ENCODE measurements around the gene ZRANB3.

The ZRANB3 gene

GRCh38 chr2:135335256-135335655 is 195.8 kb downstream of the ZRANB3 start:
- TF ChIP-seq FOXP2 (optimal IDR thresholded peaks at IDR 0.05; ENCODE audit: borderline replicate concordance, extremely low read depth, extremely low read length, insufficient read depth) (no peak), TAF1 (IDR thresholded peaks at IDR 0.05; ENCODE audit: borderline replicate concordance, insufficient read depth, low read length) (no peak), SIN3A (IDR thresholded peaks at IDR 0.05; ENCODE audit: borderline replicate concordance, insufficient read depth, low read length) (no peak), POLR2AphosphoS5 (IDR thresholded peaks at IDR 0.05; ENCODE audit: low read depth, low read length) (no peak), REST (IDR thresholded peaks at IDR 0.05; ENCODE audit: insufficient read depth in 1 of 2, low read depth in 2 of 2, low read length in 2 of 2) (no peak)

- TF ChIP-seq REST (IDR thresholded peaks at IDR 0.05; ENCODE audit: insufficient read depth in 1 of 2, low read depth in 2 of 2, low read length in 2 of 2) (no peak), POLR2AphosphoS5 (IDR thresholded peaks at IDR 0.05; ENCODE audit: low read depth, low read length) (no peak), TAF1 (IDR thresholded peaks at IDR 0.05; ENCODE audit: borderline replicate concordance, insufficient read depth, low read length) (no peak), SIN3A (IDR thresholded peaks at IDR 0.05; ENCODE audit: borderline replicate concordance, insufficient read depth, low read length) (no peak), FOXP2 (optimal IDR thresholded peaks at IDR 0.05; ENCODE audit: borderline replicate concordance, extremely low read depth, extremely low read length, insufficient read depth) (no peak)
Measured at GRCh38 chr2:135327146-135327545, 203.9 kb downstream of the ZRANB3 start.

GRCh38 chr2:135320465-135321355 is 210.3 kb downstream of the ZRANB3 start:
- TF ChIP-seq REST (IDR thresholded peaks at IDR 0.05; ENCODE audit: insufficient read depth in 1 of 2, low read depth in 2 of 2, low read length in 2 of 2): no peak
- no peak for TF ChIP-seq SIN3A (IDR thresholded peaks at IDR 0.05; ENCODE audit: borderline replicate concordance, insufficient read depth, low read length)
- TF ChIP-seq TAF1 (IDR thresholded peaks at IDR 0.05; ENCODE audit: borderline replicate concordance, insufficient read depth, low read length): no peak
- no peak for TF ChIP-seq FOXP2 (optimal IDR thresholded peaks at IDR 0.05; ENCODE audit: borderline replicate concordance, extremely low read depth, extremely low read length, insufficient read depth)
- TF ChIP-seq POLR2AphosphoS5 (IDR thresholded peaks at IDR 0.05; ENCODE audit: low read depth, low read length): no peak

- TF ChIP-seq REST (IDR thresholded peaks at IDR 0.05; ENCODE audit: insufficient read depth in 1 of 2, low read depth in 2 of 2, low read length in 2 of 2) (no peak), POLR2AphosphoS5 (IDR thresholded peaks at IDR 0.05; ENCODE audit: low read depth, low read length) (no peak), SIN3A (IDR thresholded peaks at IDR 0.05; ENCODE audit: borderline replicate concordance, insufficient read depth, low read length) (no peak), FOXP2 (optimal IDR thresholded peaks at IDR 0.05; ENCODE audit: borderline replicate concordance, extremely low read depth, extremely low read length, insufficient read depth) (no peak), TAF1 (IDR thresholded peaks at IDR 0.05; ENCODE audit: borderline replicate concordance, insufficient read depth, low read length) (no peak)
Measured at GRCh38 chr2:135318808-135319207, 212.2 kb downstream of the ZRANB3 start.

Measured in PFSK-1 (cell line).